ENCODE measurements around the gene RAD54L2.

RAD54L2 gene

GRCh38 chr3:51538459-51539290, at the start of gene RAD54L2:
RAD54L2 (plus strand) TSS chr3:51538719; CDS start chr3:51590421, 51,702 bp downstream.
- peak; percentile 95 for TF ChIP-seq ZFX (IDR thresholded peaks at IDR 0.05)
- TF ChIP-seq CTCF (conservative IDR thresholded peaks at IDR 0.05): peak; percentile 50
- H3K27ac ChIP-seq: peak within 1 kb of the TSS; percentile 85

- peak overlapping the region; percentile 89 for H3K27ac ChIP-seq
- TF ChIP-seq ZFX (IDR thresholded peaks at IDR 0.05) (no peak), CTCF (conservative IDR thresholded peaks at IDR 0.05) (no peak)
These were observed 39.4 kb upstream of the RAD54L2 start for GRCh38 chr3:51498876-51499738.

- peak overlapping the region; percentile 89 for H3K27ac ChIP-seq
- no peak for TF ChIP-seq ZFX (IDR thresholded peaks at IDR 0.05)
- no peak for TF ChIP-seq CTCF (conservative IDR thresholded peaks at IDR 0.05)
These were observed 37.8 kb upstream of the RAD54L2 start for GRCh38 chr3:51500632-51501131.

- no peak overlapping the region; the same call in 1 of the 2 replicates for H3K27ac ChIP-seq
- peak; percentile 90 for TF ChIP-seq CTCF (conservative IDR thresholded peaks at IDR 0.05)
- TF ChIP-seq ZFX (IDR thresholded peaks at IDR 0.05): no peak
These were observed 36.5 kb upstream of the RAD54L2 start for GRCh38 chr3:51501833-51502561.

GRCh38 chr3:51502562-51502910, 36.0 kb upstream of the RAD54L2 start:
- no peak overlapping the region for H3K27ac ChIP-seq
- TF ChIP-seq ZFX (IDR thresholded peaks at IDR 0.05): no peak
- no peak for TF ChIP-seq CTCF (conservative IDR thresholded peaks at IDR 0.05)

GRCh38 chr3:51503007-51503406, 35.5 kb upstream of the RAD54L2 start:
- H3K27ac ChIP-seq: no peak overlapping the region
- TF ChIP-seq ZFX (IDR thresholded peaks at IDR 0.05): no peak
- TF ChIP-seq CTCF (conservative IDR thresholded peaks at IDR 0.05): no peak
